ENCODE results near the gene KCP.

The KCP gene

DNA sequence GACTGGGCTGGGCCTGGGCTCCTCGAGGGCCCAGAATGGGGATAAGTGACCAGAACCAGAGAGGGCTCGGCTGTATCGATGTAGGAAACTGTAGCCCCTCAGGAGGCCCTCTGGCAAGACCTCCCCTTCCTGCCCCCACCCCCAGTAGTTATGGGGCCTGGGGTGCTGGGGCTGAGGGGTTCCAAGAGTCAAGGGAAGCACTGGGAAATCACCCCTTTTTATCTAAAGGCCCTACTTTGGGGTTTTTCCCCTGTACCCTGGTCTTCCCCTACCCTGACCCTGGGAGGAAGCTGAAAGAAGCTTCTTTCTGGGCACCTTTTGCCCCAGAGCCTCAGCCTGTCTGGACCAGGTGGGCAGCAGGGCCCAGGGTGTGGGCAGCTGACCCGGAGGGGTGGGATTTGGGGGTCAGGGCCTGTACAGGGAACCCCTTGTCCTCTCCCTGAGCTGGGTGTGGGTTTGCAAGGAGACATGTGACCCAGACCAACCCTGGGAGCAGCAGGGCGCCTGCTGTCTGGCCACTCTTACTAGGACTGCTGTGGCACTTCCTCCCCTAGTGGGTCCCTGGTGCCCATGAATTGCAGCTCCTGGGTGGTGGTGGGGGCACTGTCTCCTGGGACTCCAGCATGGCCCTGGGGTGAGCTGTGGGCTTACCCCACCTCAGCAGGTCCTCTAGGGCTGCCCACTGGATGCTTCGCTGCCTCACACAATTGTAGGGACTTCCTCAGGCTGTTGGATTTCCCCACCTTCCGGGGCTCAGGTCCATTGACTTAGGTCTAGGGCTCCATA lies 28.8 kb upstream of the KCP start:
- no peak for DNase-seq (ENCODE audit: low read depth)

GRCh38 chr7:128938544-128939074 lies 28.1 kb upstream of the KCP start:
- no peak for DNase-seq (ENCODE audit: low read depth)

DNA sequence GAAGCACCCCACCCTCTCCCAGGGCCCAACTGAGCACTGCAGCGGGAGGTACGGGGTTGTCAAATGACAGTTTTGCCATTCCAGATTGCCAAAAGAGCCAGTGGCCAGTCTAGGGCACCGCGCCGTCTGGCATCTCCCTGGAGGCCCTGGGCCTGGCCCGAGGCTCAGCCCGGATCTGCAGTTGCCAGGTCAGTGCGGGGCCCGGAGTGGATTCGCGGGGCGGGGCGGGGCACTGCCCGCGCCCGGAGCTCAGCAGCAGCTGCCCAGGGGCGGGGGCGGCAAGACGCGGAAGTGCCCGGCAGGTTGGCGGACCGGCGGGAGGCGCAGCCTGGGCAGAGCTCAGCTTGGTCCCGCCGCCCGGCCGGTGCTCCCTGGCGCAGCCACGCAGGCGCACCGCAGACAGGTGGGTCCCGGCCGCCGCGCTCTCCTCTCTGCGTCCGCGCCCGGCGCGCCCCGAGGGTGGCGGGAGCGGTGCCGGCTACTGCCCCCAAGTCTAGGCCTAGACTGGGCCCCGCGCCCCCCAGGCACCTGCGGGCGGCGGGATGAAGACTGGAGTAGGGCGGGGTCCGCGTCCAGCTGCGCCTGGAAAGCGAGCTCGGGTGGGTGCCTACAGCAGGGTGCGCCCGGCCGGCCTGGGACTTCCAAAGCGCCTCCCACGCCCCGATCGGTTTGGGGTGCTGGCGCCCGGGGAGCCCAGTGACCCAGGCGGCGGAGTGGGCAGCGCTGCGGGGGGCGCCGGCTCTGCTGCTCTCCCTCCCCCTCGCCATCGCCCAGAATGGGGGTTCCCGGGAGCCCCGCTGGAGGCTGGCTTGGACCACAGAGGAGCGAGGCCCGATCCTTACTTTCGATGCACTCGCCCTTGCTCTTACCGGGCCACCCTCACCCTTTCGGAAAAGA lies 27.4 kb upstream of the KCP start, which contains the start of gene IRF5:
Gene IRF5, plus strand, starts transcription at position 281 of the 897 bp plus-strand sequence. CDS start 4,155 bp downstream, outside the sequence.
- DNase-seq (ENCODE audit: low read depth): no peak

- no peak for DNase-seq (ENCODE audit: low read depth)
These were observed 26.8 kb upstream of the KCP start for GRCh38 chr7:128937271-128937646.

- DNase-seq (ENCODE audit: low read depth): no peak
These were observed 26.3 kb upstream of the KCP start for GRCh38 chr7:128936798-128937197.

GRCh38 chr7:128935342-128935730 lies 24.8 kb upstream of the KCP start:
- no peak for DNase-seq (ENCODE audit: low read depth)

DNA sequence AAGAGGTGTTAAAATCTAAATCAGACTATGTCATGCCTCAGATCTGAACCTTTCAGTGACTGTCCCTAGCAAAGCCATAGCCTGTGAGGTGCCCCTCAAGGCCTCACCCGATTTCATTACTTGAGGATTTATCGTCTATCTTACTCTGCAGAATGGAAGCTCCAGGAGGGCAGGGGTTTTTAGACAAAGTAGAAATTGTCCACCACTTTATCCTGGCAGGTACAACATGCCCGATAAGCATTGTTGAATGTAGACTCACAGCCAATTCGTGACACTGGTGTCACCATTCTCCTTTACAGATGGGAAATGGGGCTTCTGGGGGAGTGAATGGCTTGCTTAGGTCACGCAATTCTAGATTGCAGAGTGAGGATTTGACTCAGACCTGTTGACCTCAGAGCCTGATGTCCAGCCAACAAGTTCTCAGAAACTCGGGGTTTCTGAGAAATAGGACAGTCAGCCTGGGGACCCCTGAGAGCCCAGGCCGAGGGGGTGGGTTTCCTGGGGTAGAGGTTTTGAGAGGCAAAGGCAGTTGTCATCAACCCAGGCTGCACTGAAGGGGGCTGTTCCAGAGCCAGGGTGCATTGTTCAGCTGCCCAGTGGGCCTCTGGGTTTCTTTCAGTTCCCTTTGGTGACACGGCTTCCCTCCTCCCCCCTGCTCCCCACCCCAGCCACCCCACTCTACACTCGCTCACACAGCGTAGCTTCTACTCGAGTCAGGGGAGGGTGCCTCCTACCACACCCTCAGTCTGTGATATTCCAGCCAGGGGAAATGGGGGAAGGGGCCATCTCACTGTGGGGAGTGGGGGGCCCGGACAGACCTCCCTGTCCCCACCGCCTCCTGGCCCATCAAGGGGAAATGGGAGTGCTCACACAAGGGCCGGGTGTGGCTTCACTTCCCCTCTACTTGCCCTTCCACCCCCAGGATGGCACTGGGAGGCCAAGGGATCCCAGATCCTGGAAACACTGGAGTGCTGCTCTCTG lies 24.1 kb upstream of the KCP start:
- no peak for DNase-seq (ENCODE audit: low read depth)

- DNase-seq (ENCODE audit: low read depth): peak; percentile 17
These were observed 22.8 kb upstream of the KCP start for GRCh38 chr7:128933180-128933891.

GRCh38 chr7:128932862-128933179 lies 22.3 kb upstream of the KCP start:
- DNase-seq (ENCODE audit: low read depth): no peak

GRCh38 chr7:128931965-128932861 lies 21.7 kb upstream of the KCP start:
- DNase-seq (ENCODE audit: low read depth): no peak

DNA sequence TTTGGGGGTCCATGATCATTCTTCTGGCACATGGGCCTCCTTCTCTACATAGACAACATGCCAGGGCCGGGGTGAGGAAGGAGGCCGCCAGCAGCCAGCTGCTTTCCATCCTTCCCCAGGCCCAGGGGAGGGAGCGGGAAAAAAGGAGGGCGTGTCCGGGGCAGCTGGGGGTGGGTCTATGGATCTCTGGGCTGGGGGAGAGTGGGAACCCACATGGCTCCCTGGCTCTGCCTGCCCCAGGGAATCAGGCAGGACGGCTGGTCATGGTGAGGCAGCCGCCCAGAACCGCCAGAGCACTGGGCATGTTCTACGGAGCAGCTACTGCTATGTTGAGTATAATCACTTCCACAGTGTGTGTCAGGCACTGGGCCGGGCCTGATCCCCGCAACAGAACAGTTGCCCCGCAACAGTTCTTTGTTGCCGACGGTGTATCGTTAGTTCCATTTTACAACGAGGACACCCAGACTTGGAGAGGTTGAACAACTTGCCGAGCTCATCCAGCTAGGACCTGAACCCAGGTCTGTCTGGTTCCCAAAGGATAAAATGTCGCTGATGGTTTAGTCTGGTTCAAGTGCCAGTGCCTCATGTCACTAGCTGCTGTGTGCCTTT lies 20.8 kb upstream of the KCP start:
- DNase-seq (ENCODE audit: low read depth): no peak

GRCh38 chr7:128928882-128929788 lies 18.6 kb upstream of the KCP start:
- DNase-seq (ENCODE audit: low read depth): no peak

DNA sequence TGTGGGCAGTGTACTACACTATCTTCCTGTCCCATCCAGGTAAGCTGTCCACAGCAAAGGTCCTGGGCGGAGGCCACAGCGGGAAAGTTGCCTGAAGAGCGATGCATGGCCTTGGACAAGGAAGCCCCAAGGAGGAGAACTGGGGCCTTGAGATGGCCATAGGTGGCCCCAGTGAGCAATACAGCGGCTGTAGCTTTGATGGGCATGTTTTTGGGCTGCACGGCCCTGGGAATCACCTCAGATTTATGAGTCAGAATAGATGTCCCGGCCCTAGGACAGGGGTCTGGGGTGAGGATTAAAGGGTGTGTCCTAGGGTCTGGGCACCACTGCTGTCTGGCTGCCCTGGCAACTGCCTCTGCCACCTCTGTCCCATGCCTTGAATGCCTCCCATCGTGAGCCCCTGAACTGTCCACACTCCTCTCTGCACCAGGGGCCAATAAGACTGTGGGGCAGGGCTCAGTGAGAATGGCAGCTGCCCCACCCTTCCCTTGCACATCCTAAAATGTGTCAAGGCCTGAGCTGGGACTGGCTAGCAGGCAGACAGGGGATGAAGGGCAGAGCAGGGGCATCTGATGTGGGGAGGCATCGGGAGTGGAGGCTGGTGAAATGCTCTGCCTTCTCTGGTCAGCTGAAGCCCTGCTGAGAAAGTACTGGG lies 17.8 kb upstream of the KCP start:
- DNase-seq (ENCODE audit: low read depth): no peak

DNA sequence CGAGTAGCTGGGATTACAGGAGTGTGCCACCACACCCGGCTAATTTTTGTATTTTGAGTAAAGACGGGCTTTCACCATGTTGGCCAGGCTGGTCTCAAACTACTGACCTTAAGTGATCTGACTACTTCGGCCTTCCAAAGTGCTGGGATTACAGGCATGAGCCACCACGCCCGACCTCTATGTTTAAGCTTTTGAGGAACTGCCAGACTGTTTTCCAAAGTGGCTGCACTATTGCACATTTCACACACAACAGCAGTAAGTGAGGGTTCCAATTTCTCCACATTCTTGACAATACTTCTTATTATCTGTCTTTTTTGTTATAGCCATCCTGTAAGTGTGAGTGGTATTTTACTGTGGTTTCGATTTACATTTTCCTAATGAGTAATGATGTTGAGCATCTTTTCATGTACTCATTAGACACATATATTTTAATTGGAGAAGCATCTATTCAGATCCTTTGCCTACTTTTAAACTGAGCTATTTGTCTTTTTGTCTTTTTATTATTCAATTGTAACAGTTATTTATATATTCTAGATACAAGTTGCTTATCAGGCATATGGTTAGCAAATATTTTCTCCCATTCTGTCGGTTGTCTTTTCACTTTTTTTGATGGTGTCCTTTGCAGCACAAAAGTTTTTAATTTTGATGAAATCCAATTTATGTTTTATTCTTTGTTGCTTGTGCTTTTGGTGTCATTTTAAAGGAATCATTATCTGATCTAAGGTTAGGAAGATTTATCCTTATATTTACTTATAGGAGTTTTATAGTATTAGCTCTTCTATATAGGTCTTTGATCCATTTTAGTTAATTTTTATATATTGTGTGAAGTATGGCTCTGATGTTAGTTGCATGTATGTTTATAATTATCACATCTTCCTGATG lies 14.4 kb upstream of the KCP start:
- no peak for DNase-seq (ENCODE audit: low read depth)

DNA sequence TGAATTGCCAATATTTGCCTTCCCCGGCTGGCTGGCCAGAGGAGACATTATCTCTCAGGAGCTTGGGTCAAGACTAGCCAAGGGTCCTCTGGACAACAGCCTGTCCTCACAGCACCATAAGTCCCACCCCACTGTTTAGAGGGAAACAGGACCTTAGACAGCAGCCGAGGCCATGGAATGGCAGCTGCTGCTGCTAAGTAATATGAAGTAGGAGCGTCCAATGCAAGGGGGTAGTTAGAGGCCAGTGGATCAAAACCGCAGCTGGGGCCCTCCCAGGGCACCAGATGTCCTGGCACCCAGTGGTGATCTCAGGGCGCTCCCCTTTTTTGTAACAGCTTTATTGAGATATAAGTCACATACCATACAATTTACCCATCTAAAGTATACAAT lies 12.9 kb upstream of the KCP start:
- DNase-seq (ENCODE audit: low read depth): no peak

GRCh38 chr7:128922496-128923410 lies 12.2 kb upstream of the KCP start:
- DNase-seq (ENCODE audit: low read depth): no peak
